Neural crest cell (in vitro differentiated cells): Measurements from ENCODE around the gene FBXO44. TPM values are rescaled to one million over a fixed set of nuclear protein-coding genes. Genes with fewer than 3 reads are reported as not detected.
A peak's percentile ranks its signal among the peaks of the same experiment; 100 is the strongest.

Experiments
- DNase-seq: peaks from one replicate; pipeline ENCODE4 v3.0.0; 2021; ENCODE audit warnings: low read depth, mixed read lengths, low spot score
- H3K27ac Mint-ChIP-seq: one replicate; pipeline ENCODE4 v1.8.0; 2021; ENCODE audit warnings: mild to moderate bottlenecking, mixed read lengths; ENCODE audit not compliant: unreplicated experiment
- H3K27me3 Mint-ChIP-seq: 2 replicates; pipeline ENCODE4 v1.8.0; 2021; ENCODE audit warnings: low read depth, mild to moderate bottlenecking, mixed read lengths
- H3K36me3 Mint-ChIP-seq: 2 replicates; pipeline ENCODE4 v1.8.0; 2021; ENCODE audit warnings: low read depth, mild to moderate bottlenecking, mixed read lengths
- H3K4me1 Mint-ChIP-seq: 2 replicates; pipeline ENCODE4 v1.8.0; 2021; ENCODE audit warnings: mixed read lengths
- H3K4me3 Mint-ChIP-seq: one replicate; pipeline ENCODE4 v1.8.0; 2021; ENCODE audit warnings: mild to moderate bottlenecking, mixed read lengths
- H3K9me3 Mint-ChIP-seq: 2 replicates; pipeline ENCODE4 v1.8.0; 2021; ENCODE audit warnings: mixed read lengths
- CTCF ChIP-seq: fragments of 200-600 bp; sonication (generic); conservative IDR thresholded peaks from 2 replicates; pipeline ENCODE4 v1.5.0; 2021; ENCODE audit warnings: antibody characterized with exemption, mild to moderate bottlenecking
- total RNA-seq: library from RNA; stranded (reverse); gene quantifications from 2 replicates; pipeline ENCODE4 v1.2.1, GENCODE V29; 2021

FBXO44 gene
- total RNA-seq, 1 donor from 2014 or later, result 10.7 TPM

GRCh38 chr1:11645670-11646265, 8.9 kb upstream of the FBXO44 start:
- Mint-ChIP-seq H3K4me3 (no peak overlapping the region), H3K9me3 (no peaks in the 10 kb centered on the region), H3K36me3 (no peaks in the 10 kb centered on the region), H3K4me1 (peaks cover 2% of the 10 kb centered on the region), H3K27me3 (peaks cover 49% of the 10 kb centered on the region), H3K27ac (no peak overlapping the region)
- DNase-seq, result peak; percentile 88
- peak; percentile 85 for TF ChIP-seq CTCF

GRCh38 chr1:11646317-11646716, 8.4 kb upstream of the FBXO44 start:
- no peak overlapping the region for H3K27ac Mint-ChIP-seq
- no peaks in the 10 kb centered on the region for H3K9me3 Mint-ChIP-seq
- no peak for DNase-seq
- peaks cover 7% of the 10 kb centered on the region for H3K4me1 Mint-ChIP-seq
- no peak for TF ChIP-seq CTCF
- no peaks in the 10 kb centered on the region for H3K36me3 Mint-ChIP-seq
- H3K4me3 Mint-ChIP-seq, result no peak overlapping the region
- peaks cover 54% of the 10 kb centered on the region for H3K27me3 Mint-ChIP-seq

GRCh38 chr1:11647333-11647732, 7.3 kb upstream of the FBXO44 start:
- TF ChIP-seq CTCF, result no peak
- Mint-ChIP-seq H3K4me1 (peaks cover 7% of the 10 kb centered on the region), H3K27me3 (peaks cover 64% of the 10 kb centered on the region), H3K36me3 (no peaks in the 10 kb centered on the region), H3K4me3 (no peak overlapping the region), H3K27ac (no peak overlapping the region), H3K9me3 (no peaks in the 10 kb centered on the region)
- DNase-seq, result no peak

- Mint-ChIP-seq H3K4me1 (peaks cover 7% of the 10 kb centered on the region), H3K36me3 (no peaks in the 10 kb centered on the region), H3K9me3 (no peaks in the 10 kb centered on the region), H3K27ac (no peak overlapping the region), H3K4me3 (no peak overlapping the region), H3K27me3 (peaks cover 68% of the 10 kb centered on the region)
- DNase-seq, result no peak
- no peak for TF ChIP-seq CTCF
Observed at GRCh38 chr1:11648039-11648438, 6.6 kb upstream of the FBXO44 start.

GRCh38 chr1:11648732-11649158, 5.9 kb upstream of the FBXO44 start:
- Mint-ChIP-seq H3K27me3 (peaks cover 67% of the 10 kb centered on the region), H3K36me3 (no peaks in the 10 kb centered on the region), H3K27ac (no peak overlapping the region), H3K4me1 (peaks cover 7% of the 10 kb centered on the region), H3K4me3 (no peak overlapping the region), H3K9me3 (no peaks in the 10 kb centered on the region)
- no peak for TF ChIP-seq CTCF
- no peak for DNase-seq
